NOMO-1 treated with dmso at 0.1 percent for 144 hours (cell line): ENCODE results near the gene BOC.

Source experiments
- DNase-seq: peaks from one replicate; lab custom pipeline; 2025; ENCODE audit not compliant: unreplicated experiment; lab: John Stamatoyannopoulos, UW

Gene BOC

GRCh38 chr3:113223475-113224281, 12.3 kb downstream of the BOC start:
- peak; percentile 53 for DNase-seq

GRCh38 chr3:113225286-113225685, 13.9 kb downstream of the BOC start:
- no peak for DNase-seq

- no peak for DNase-seq
Observed at GRCh38 chr3:113226491-113226890, 15.1 kb downstream of the BOC start.

GRCh38 chr3:113227146-113227545, 15.8 kb downstream of the BOC start:
- DNase-seq: no peak

- no peak for DNase-seq
Observed at GRCh38 chr3:113228498-113229286, 17.3 kb downstream of the BOC start.

- no peak for DNase-seq
Observed at GRCh38 chr3:113231391-113231790, 20.0 kb downstream of the BOC start.

- no peak for DNase-seq
Observed at GRCh38 chr3:113231827-113232253, 20.5 kb downstream of the BOC start.

- DNase-seq: no peak
Observed at GRCh38 chr3:113232342-113232741, 21.0 kb downstream of the BOC start.

GRCh38 chr3:113233497-113233896, 22.1 kb downstream of the BOC start:
- DNase-seq: no peak

- DNase-seq: no peak
Observed at GRCh38 chr3:113234028-113234427, 22.7 kb downstream of the BOC start.

GRCh38 chr3:113234688-113235260, 23.4 kb downstream of the BOC start:
- no peak for DNase-seq

- no peak for DNase-seq
Observed at GRCh38 chr3:113238503-113238902, 27.1 kb downstream of the BOC start.

GRCh38 chr3:113240841-113241240, 29.5 kb downstream of the BOC start:
- DNase-seq: no peak

GRCh38 chr3:113241292-113242095, 30.1 kb downstream of the BOC start:
- no peak for DNase-seq

- DNase-seq: no peak
Observed at GRCh38 chr3:113242096-113242581, 30.8 kb downstream of the BOC start.

GRCh38 chr3:113243071-113243470, 31.7 kb downstream of the BOC start:
- DNase-seq: no peak

- no peak for DNase-seq
Observed at GRCh38 chr3:113243846-113244245, 32.5 kb downstream of the BOC start.

GRCh38 chr3:113245761-113246161, 34.4 kb downstream of the BOC start:
- no peak for DNase-seq

- DNase-seq: no peak
Observed at GRCh38 chr3:113247068-113247467, 35.7 kb downstream of the BOC start.

- no peak for DNase-seq
Observed at GRCh38 chr3:113247675-113248458, 36.5 kb downstream of the BOC start.
